ENCODE measurements around the gene MEG3.
"Not testable (repeated sequence)": the region's sequence is repeated elsewhere in the genome, so short reads cannot be mapped to it uniquely, and the experiment has no call there.

The MEG3 gene

GRCh38 chr14:100789460-100790417 is 36.2 kb upstream of the MEG3 start:
- no peak for DNase-seq (ENCODE audit: low read depth)

- DNase-seq (ENCODE audit: low read depth): no peak
Measured at GRCh38 chr14:100790502-100791347, 35.2 kb upstream of the MEG3 start.

GRCh38 chr14:100791348-100791735 is 34.6 kb upstream of the MEG3 start:
- no peak for DNase-seq (ENCODE audit: low read depth)

GRCh38 chr14:100791995-100792394 is 33.9 kb upstream of the MEG3 start:
- no peak for DNase-seq (ENCODE audit: low read depth)

- DNase-seq (ENCODE audit: low read depth): no peak
Measured at GRCh38 chr14:100796946-100797345, 29.0 kb upstream of the MEG3 start.

GRCh38 chr14:100800041-100800440 is 25.9 kb upstream of the MEG3 start:
- no peak for DNase-seq (ENCODE audit: low read depth)

GRCh38 chr14:100801433-100801832 is 24.5 kb upstream of the MEG3 start:
- DNase-seq (ENCODE audit: low read depth): not testable (repeated sequence)

- DNase-seq (ENCODE audit: low read depth): no peak
Measured at GRCh38 chr14:100802179-100802578, 23.7 kb upstream of the MEG3 start.

- DNase-seq (ENCODE audit: low read depth): no peak
Measured at GRCh38 chr14:100802766-100803165, 23.2 kb upstream of the MEG3 start.

GRCh38 chr14:100803226-100803625 is 22.7 kb upstream of the MEG3 start:
- no peak for DNase-seq (ENCODE audit: low read depth)

- DNase-seq (ENCODE audit: low read depth): no peak
Measured at GRCh38 chr14:100803676-100804075, 22.2 kb upstream of the MEG3 start.

- no peak for DNase-seq (ENCODE audit: low read depth)
Measured at GRCh38 chr14:100804138-100804537, 21.8 kb upstream of the MEG3 start.

GRCh38 chr14:100804558-100805309 is 21.2 kb upstream of the MEG3 start:
- DNase-seq (ENCODE audit: low read depth): no peak

GRCh38 chr14:100806386-100806785 is 19.5 kb upstream of the MEG3 start:
- no peak for DNase-seq (ENCODE audit: low read depth)

- DNase-seq (ENCODE audit: low read depth): no peak
Measured at GRCh38 chr14:100807496-100807895, 18.4 kb upstream of the MEG3 start.

- DNase-seq (ENCODE audit: low read depth): no peak
Measured at GRCh38 chr14:100807979-100808734, 17.8 kb upstream of the MEG3 start.

GRCh38 chr14:100810435-100810834 is 15.5 kb upstream of the MEG3 start:
- no peak for DNase-seq (ENCODE audit: low read depth)

- DNase-seq (ENCODE audit: low read depth): no peak
Measured at GRCh38 chr14:100810861-100811461, 15.0 kb upstream of the MEG3 start.

GRCh38 chr14:100813291-100813690 is 12.6 kb upstream of the MEG3 start:
- DNase-seq (ENCODE audit: low read depth): no peak

- no peak for DNase-seq (ENCODE audit: low read depth)
Measured at GRCh38 chr14:100815478-100816285, 10.2 kb upstream of the MEG3 start.

All from activated T-cell treated with anti-CD3 and anti-CD28 coated beads for 48 hours (primary cell).